HTR-8/SVneo (cell line): ENCODE measurements around the gene PRR7.

Source experiments
- DNase-seq: peaks from one replicate; pipeline ENCODE4 v3.0.0; 2011; ENCODE audit warnings: low spot score, mixed read lengths; ENCODE audit not compliant: insufficient read length
- FAIRE-seq: peaks from 2 replicates; lab custom pipeline; 2011; peaks lifted over from hg19 to GRCh38; lab: Jason Lieb, UNC

PRR7 gene

DNA sequence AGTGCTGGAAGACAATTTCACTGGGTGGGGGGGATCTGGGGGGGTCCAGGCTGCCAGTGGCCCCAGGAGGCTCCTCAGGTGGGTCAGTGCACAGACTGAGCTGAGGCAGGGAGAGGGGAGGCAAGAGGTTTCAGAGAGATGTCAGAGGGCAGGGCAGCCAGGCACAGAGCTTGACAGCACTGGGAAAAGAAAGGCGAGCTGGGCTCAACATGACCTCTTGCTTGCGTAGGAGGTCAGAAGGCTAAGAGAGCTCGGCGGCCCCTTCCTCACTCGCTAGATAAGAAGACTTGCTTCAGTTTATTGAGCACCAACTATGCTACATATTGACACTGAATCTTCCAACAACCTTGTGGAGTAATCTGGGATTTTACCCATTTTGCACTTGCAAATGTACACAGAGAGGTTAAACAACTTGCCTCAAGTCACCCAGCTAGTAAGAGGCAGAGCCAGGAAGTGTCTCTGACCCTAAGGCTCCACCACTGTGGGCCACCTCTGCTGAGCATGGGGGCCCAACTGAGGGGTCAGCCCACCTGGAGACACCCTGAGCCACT is 47.3 kb downstream of the PRR7 start:
- no peak for DNase-seq
- no peak for FAIRE-seq

DNA sequence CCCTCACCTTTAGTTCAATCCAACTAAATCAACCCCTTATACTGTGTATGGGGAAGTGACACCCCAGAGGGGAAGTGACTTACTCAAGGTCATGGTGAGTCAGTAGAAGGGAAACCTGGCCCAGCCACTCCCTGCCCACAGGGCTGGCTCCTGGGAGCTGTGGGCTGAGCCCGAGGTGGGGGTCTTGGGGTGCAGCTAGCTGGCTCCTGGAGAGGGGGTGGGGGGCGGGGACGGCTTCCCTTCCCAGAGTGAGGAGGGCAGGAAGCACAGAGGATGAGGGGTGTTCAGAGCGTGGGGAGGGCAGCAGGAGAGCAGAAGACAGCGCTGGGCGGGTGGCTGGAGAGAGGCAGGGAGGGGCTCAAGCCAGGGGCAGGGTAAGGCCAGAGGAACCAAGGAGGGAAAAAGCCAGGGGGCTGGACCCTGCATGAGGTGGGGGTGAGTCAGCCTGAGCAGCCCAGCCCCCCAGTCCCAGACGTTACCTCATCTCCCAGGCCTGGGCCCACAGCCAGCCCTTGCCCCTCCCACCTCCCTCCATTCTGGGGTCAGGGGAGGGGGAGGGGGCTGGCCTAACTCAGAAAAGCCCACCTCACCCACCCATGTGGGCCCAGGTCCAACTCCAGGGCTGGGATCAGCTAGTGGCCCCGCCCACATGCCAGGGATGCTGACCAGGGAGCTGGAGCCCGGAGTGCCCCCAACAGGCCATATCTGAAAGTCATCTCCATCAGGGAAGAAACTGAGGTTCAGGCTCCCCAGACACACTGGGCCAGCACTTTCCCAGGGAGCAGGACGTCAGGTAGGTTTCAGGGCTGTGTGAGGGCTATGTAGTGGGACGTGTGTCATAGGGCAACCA is 48.0 kb downstream of the PRR7 start:
- peak; percentile 77 for DNase-seq

DNA sequence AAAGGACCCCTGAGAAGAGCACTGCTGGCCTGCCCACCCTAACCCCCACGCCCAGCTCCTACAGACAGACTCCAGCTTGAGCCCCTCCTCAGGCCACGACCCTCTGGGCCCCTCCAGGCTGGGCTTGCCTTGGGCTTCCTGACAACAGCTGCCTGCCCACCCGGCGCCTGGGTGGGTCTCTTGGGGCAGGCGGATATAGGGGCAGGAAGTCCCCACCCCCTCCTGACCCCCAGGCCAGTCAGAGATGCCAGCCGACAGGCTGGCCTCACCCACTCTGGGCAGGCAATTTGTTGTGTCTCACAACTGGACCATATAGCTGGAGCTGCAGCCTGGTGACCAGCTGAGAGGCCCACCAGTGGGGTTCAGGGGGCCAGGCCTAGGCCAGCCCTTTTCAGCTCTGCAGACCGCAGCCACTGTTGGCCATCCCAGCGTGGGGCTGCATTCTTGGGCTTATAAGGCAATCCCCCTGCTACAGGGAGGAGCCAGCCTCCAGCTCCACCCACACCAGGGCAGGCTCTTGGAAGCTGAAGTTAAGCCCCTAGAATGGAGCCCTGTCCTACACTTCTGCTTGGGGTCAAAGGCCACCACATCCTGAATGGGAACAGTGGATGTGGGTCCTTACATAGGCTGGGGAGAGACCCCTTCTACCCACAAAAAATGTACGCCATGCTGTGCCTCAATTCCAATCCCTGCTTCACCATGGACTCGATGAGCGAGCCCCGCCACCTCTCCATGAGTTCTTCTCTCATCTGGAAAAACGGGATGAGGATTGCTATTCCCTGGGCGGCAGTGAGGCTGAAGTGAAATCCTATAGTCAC is 48.8 kb downstream of the PRR7 start:
- DNase-seq (no peak), FAIRE-seq (no peak)

More for the DNA sequence above, 48.0 kb downstream of the PRR7 start:
- FAIRE-seq = peak; percentile 65

DNA sequence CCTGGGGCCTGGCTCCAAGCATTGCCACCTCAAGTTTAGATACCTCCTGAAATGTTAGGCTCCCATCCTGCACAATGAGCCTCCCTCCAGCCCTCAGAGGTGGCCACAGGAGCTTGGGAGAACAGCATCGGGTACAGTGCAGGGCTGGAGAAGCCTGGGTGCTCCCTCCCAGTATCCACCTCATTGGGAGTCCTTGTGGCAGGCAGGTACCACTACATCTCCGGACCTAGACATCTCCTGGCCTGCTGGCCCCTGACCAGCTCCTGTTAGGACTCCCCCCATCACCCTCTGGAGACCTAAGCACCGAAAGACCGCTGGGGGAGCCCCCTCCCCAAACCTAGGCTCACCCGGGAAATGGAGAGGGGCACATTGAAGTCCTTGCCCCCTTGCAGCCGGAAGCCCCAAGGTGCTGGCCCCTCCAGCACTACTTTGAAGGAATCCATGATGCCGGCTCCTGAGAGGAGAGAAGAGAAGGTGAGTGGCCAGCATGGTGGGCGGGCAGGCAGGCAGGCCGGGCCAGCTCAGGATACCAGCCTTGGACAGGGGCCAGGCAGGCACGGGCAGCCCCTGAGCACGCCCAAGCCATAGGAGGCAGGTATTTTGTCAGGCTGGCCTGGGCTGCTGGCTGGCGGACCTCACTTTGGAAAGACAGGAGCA is 49.6 kb downstream of the PRR7 start:
- DNase-seq = no peak
- FAIRE-seq = no peak

DNA sequence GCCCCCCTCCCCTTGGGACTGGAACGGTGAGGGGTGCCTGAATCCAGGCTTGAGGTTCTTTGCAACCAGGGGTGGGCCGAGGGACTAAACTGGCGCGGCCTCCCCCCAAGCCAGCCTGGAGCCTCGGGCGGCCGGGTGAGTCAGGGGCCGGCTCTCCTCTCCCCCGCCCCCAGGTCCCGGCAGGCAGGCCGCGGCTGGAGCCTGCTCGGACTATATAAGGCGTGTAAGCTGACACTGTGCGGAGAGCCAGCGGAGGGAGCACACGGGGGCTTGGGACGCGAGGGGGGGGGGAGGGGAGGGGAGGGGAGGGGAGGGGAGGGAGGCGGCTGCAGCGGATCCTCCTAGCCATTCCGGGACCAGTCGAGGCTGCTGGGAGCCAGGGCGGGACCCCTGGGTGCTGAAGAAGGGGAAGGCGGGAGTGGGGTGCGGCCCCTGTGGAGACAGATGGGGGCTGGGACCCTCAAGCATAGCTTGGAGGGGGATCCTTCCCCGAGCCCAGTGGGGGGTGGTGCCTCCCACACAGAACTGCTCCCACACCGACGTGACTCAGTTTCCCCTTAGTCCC is 50.2 kb downstream of the PRR7 start:
- peak; percentile 90 for DNase-seq

DNA sequence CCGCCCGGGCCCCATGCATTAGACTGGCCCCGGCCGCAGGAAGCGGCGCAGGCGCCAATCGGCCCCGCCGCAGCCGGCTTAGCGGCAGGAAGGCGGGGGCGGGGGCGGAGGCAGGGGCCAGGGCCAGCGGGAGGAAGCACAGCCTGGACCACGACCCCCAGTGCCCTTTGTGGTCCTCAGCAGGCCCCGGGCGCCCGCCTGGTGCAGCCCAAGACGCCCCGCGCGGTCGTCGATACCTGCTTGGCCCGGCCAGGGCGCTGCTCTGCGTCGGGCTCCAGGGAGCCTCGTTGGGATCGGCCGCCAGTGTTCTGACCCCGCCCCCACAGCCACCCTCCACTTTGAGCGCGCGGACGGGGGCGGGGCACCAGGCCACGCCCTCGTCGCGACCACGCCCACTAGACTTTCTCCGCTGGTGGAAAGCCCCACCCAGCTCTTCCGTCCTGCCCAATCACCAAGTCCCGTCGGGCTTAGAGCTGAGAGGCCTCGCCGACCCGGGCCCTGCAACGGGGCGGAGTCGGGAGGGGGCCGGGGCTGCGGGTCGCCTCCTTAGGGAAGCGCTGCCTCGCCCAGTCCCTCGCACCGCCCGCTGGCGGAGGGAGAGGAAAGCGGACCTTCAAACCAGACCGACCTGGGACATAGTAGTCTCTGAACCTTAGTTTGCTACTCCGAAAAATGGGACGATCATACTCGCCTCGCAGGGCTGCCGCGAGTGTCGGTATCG is 50.8 kb downstream of the PRR7 start, which contains the start of gene PDLIM7:
TSS of gene PDLIM7 (minus strand) at position 313 of the 721 bp plus-strand sequence. CDS start 1,092 bp downstream, outside the sequence.
- FAIRE-seq (peak; percentile 58), DNase-seq (peak; percentile 98)

More for the DNA sequence above, 50.2 kb downstream of the PRR7 start:
- no peak for FAIRE-seq

DNA sequence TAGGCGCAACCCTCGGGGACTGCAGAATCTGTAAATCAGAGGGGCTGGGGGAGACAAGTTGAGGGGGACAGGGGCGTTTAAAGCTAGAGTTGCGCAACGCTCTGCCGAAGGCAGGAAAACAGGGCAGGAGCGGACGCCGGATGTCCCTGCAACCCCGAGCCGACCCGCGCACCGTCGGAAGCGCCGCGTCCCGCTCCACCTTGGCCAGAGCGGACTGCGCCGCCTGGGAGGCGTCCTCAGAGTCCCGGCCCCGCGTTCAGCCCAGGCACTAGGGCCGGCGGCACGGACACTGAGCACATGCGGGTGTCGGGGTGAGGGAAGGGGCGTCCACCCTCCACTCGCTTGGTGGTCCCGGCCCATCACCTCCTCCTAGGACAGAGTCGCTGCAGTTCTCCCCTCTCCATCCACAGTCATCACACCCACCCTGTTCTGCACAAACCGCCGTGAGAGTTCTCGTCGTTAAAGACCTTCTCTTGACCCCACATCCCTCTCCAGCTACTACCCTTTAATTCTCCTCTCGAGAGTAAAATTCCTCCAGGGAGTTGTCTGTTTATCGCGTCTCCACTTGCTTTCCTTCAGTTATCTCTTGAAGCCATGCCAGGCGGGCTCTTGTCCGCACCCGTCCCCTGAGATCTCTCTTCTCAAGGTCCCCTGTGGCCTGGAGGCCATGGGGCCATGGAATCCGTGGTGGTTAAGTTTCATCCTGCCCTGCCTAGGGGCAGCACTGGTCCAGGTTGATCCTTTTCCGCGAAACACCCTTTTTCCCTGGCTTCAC is 51.6 kb downstream of the PRR7 start:
- no peak for DNase-seq
- no peak for FAIRE-seq

DNA sequence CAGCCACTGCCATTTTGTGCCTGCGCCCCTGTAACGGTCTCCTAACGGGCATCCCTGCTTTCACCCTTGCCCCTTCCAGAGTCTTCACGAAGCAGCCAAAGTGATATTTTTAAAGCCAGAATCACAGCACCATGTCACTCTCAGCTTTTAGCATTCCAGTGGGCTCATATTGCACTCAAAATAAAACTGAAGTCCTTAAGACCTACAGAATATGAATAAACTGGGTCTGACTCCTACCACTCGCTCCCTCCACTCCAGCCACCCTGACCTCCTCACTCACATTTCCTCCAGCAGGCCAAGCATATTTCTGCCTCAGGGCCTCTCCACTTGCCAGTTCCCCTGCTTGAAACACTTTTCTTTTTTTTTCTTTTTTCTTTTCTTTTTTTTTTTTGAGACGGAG is 53.2 kb downstream of the PRR7 start:
- DNase-seq = no peak
- FAIRE-seq = no peak

DNA sequence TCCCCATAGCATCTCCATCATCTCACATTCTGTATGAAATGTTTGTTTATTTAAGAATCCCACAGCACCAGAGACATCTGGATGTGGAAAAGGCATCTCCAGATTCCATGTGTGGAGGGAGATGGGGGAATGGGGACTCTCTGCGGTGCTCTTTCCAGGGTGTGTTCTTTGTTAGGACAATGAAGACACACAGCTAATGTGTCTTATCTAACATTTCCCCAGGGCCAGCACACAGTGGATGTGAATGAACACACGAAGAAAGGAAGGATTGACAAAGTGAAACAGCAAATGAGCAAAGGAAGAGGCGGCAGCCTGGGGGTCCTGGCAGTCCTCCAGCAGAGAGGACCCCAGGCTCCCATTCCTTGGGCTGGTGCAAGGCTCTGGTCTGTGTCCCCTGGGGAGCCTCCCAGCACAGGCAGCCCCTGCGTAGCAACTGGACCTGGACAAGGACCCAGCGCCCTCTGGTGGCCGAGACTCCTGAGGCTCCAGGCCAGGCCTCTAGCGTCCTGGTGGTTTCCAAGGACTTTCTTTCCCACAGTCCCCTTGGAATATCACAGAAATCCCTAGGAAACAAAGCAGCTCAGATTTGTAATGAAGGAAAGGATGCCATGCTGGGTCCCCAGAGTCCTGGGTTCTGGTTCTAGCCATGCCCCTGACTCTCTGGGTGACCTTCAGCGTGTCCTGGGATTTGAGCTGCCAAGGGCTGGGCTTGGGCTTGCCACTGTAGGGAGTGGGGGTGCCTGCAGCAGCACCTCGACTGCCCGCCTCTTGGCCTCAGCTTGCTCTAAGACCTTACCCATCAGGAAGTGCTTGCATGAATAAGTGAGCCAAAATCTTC is 54.3 kb downstream of the PRR7 start:
- DNase-seq = peak; percentile 87

DNA sequence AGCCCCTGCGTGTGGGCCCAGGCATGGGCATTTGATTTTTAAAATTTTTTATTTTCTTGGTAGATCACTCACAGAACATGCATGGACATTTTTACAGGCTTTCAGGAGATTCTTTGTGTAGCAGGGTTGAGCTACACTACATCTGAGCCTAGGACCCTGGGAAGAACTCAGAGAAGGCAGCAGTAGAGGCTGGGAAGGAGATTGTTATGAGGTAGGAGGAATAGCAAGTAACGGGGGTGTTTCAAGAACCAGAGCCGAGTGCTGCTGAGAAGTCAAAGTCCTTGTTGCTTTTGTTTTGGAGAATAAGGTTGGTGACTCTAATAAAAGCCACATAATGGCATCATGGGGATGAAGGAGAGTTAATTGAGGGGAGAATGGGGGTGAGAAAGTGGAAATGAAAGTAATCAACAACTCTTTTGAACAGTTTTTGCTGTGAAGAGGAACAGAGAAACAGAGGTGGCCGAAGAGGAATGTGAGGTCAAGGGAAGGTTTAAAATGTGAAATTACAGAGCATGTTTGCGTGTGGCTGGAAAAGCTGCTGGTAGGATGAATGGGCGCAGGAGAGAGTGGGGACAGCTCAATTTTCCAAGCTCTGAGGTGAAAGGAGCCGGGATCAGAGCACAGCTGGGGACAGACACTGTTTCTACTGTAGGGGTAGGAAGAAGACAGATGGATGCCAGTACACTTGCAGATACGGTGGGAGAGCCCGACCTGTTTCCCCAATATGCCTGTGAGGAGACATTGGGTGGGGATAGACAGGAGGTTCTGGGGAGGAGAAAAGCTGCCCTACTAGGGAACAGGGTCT is 55.5 kb downstream of the PRR7 start:
- no peak for DNase-seq

More for the DNA sequence above, 54.3 kb downstream of the PRR7 start:
- no peak for FAIRE-seq

DNA sequence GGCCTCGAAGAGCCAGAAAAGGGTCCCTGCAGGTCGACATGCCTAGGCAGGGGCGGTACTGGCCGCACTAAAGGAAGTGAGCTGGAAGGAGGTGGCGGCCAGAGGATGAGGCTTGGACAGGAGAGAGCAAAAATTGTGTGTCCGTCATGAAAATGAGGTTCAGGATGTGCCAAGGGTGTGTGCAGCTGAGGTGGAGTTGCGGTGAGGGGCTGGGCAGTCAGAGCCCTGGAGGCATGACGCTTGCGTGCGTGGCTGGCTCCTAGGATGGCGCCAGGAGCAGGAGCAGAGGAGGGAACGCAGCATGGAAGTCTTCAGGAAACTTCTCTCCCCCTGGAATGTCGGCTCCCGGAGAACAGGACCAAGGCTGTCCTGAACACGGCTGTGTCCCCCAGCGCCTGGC is 56.3 kb downstream of the PRR7 start:
- DNase-seq (no peak), FAIRE-seq (no peak)

More for the DNA sequence above, 55.5 kb downstream of the PRR7 start:
- FAIRE-seq = no peak

DNA sequence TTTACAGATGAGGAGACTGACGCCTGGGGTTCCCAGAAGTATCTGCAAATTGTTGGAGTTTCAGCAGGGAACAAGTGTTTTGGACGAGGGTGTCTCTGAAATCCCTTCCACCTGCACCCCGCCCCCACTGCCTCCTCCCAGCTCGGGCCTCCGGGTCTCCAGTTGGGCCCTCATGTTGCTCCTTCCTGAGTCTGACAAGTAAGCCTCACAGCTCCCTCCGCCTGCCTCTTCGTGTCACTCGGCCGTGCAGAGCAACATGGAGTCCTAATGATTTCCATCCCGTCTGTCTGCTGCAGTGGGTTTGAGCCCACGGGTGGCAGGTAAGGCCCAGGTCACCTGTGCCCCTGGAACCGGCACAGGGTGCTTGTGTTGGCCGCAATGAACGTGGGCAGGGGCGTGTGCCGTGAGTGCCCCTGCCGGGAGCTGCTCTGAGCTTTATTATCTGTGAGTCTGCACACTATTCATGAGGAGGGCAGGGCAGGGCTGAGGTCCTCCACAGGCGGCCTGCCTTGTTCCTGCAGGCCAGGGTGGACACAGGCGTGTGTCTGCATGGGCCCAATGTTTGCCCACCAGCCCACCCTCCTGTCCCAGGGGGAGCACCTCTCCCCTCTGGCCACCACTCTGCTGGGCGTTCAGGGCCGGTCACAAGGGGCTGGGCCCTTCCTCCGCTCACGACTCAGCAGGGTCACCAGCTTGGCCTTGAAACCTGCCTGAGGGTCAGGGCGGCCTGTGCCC is 56.9 kb downstream of the PRR7 start:
- FAIRE-seq = no peak

DNA sequence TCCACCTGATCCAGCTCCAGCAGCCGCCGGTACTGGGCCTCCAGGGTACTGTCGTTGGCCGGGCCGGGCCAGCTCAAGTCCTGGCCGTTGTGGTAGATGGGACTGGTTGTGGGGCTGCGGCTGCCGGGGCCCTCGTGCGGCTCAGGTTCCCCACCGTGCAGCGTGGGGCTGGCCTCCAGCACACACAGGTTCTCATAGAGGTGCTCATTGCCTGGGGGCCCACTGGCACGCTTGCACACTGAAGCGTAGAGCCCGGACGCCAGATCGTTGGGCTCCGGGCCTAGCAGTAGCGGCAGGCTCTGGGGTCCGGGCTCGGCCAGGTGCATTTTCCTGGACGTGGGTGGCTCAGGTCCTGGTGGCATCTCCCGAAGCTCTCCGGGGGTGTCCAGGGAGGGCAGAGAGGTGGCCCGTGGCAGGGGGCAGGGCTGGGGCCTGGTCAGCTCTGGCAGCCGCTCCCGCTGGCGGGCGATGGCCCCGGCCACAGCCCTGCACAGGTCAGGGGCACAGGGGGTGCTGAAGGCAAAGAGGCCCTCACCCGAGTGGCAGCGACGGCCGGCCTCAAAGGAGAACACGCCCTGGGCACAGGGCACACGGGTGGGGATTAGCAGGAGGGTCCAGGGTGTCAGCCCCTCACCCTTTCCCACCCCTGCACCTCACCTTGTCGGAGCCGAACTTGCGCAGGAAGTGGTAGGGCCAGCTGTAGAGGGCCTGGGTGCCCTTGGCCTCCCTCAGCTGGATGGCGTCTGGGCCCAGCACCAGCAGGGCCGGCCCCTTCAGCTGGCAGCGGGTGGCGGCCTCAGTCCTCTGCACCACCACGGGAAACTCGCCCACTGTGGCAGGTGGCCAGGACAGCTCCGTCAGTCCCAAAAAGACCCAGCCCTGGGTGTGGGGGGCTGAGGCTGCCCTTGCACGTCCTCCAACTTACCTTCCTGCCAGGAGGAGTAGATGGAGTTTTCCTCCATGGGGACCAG is 57.8 kb downstream of the PRR7 start:
- DNase-seq = no peak
- no peak for FAIRE-seq

More for the DNA sequence above, 56.9 kb downstream of the PRR7 start:
- no peak for DNase-seq

DNA sequence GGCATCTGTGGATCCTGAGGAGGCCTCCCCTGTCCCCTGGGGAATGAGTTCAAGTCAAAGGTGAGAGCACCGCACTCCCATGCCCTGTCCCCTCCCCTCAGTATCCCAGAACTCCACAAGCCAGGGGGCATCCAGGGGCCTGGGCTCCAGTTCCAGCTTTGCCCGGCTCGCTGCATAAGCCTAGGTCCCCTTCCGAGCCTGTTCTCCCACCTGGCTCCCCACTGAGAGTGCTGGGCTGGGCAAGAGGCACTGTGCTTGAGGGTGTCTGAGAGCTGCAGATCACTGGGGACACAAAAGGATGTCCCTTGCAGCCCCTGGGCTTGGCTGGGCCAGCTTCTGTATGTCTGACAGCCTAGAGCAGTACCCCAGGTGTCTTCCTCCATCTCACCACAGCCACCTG is 58.5 kb downstream of the PRR7 start:
- DNase-seq (no peak), FAIRE-seq (no peak)
